Right lobe of liver (tissue), 6 donors: Measurements from ENCODE around the gene ISL1. TPM values are rescaled to one million over a fixed set of nuclear protein-coding genes. Genes with fewer than 3 reads are reported as not detected.

ENCODE experiments used
- ATAC-seq, 4 donors: fragments of 200-7000 bp; cut with Tn5 transposase; one replicate each; pipeline ENCODE4 v1.9.1; 2020; ENCODE audit warnings: mild to moderate bottlenecking in 4 of 4, moderate library complexity in 4 of 4
- DNase-seq, 3 donors: peaks; one replicate each; pipeline ENCODE4 v3.0.0-alpha.2; 2020
- H3K27ac ChIP-seq, 3 donors: fragments of 200-600 bp; one replicate each; pipeline ENCODE4 v1.8.0; 2022
- H3K27me3 ChIP-seq, 2 donors: fragments of 200-600 bp; one replicate each; pipeline ENCODE4 v1.8.0; 2022
- H3K36me3 ChIP-seq, 4 donors: fragments of 200-600 bp; sonication (generic) in 1 of 4; one replicate each; pipeline versions ENCODE4 v1.5.1 to v1.8.0; 2017 to 2022; ENCODE audit warnings: control low read depth in 1 of 4
- H3K4me1 ChIP-seq, 4 donors: fragments of 200-600 bp; sonication (generic) in 1 of 4; one replicate each; pipeline versions ENCODE4 v1.5.1 to v1.8.0; 2017 to 2022; ENCODE audit warnings: control low read depth in 1 of 4
- H3K4me3 ChIP-seq, 3 donors: fragments of 200-600 bp; one replicate each; pipeline ENCODE4 v1.8.0; 2022
- H3K9me3 ChIP-seq, 4 donors: fragments of 200-600 bp; sonication (generic) in 1 of 4; one replicate each; pipeline versions ENCODE4 v1.5.1 to v1.8.0; 2017 to 2022; ENCODE audit warnings: control low read depth in 1 of 4
- POLR2A ChIP-seq: fragments of 450-650 bp; IDR thresholded peaks from one replicate; pipeline ENCODE4 v1.6.1; 2017; ENCODE audit warnings: antibody characterized with exemption, mild to moderate bottlenecking
- WGBS: methylation state at CpG from one replicate; pipeline ENCODE4 v1.1.6; 2018; ENCODE audit warnings: low coverage, low lambda C conversion rate; ENCODE audit not compliant: insufficient coverage; ENCODE audit errors: missing lambda C conversion rate; 5-methylcytosine and 5-hydroxymethylcytosine counted together
- intact Hi-C, 2 donors: fragments of 100-400 bp; cut with DNase I; formaldehyde crosslinking; loops; one replicate each; pipeline versions ENCODE4 v1.11.2 to v1.14.1; 2022
- total RNA-seq, 6 experiments: library from RNA; depleted of rRNA in 2 of 6; stranded (reverse); fragments of >200 nt in 2 of 6; fragmentation: NEBNext Ultra II Directional in 3 of 6; extraction: Animal tissue kit (Norgen Biotek cat#: 25700) in 3 of 6; gene quantifications; one replicate each; pipeline versions ENCODE4 v1.1.0 to v1.2.4, GENCODE V29; 2016 to 2023
- TF ChIP-seq, protein P1 (sequence below), 4 donors: fragments of 200-600 bp in 3 of 4; fragments of 450-650 bp in 1 of 4; IDR thresholded peaks; one replicate each; pipeline versions ENCODE4 v1.5.1 to v1.8.0; 2016 to 2022; ENCODE audit warnings: antibody characterized with exemption in 4 of 4, mild to moderate bottlenecking in 2 of 4
- donor health status: DM: no; HTN: yes; CAD: no.
- donor health status: DM: no; HTN: no; CAD: no.
- donor health status: DM: no; HTN: no; CAD: no.
- donor health status: DM: no; HTN: yes; CAD: no.
- donor health status: DM: no; HTN: yes; CAD: no.

Gene ISL1
- total RNA-seq, 6 experiments from 2014 or later = not detected

DNA sequence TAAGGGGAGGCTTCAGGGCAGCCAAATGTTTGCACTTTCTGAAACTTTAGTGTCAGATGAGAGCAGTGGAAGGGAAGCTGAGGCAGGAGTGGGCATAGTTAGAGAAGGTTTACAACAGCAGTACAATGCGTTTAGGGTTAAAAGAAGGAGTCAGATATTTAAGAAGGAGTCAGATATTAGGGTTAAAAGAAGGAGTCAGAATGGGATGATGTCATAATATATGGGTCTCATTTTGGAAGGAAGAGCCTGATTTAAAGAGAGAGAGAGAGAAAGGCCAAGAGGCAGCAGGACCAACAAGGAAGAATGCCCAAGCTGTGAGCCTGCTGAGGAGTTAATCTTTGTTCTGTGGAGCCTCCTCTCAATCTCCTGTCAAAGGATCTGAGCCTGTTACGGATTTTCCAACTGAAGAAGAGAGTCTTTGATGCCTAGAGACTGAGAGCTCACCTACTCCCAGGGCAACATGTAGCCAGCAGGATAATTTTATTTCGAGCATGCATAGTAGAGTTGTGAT, 9.5 kb downstream of the ISL1 start:
- intact Hi-C loops = no loop called here
- Histone ChIP-seq H3K36me3 (no peaks in the 10 kb centered on the region), H3K9me3 (no peaks in the 10 kb centered on the region), H3K27me3 (peaks cover 0 to 37% of the 10 kb centered on the region in 2 donors), H3K4me3 (no peak overlapping the region), H3K4me1 (no peaks in the 10 kb centered on the region), H3K27ac (no peak overlapping the region)
- DNase-seq (no peak), ATAC-seq (no peak)
- WGBS = 8% methylated on average over 3 of the region's 3 CpGs
- TF ChIP-seq POLR2A = no peak
- TF ChIP-seq, protein P1, sequence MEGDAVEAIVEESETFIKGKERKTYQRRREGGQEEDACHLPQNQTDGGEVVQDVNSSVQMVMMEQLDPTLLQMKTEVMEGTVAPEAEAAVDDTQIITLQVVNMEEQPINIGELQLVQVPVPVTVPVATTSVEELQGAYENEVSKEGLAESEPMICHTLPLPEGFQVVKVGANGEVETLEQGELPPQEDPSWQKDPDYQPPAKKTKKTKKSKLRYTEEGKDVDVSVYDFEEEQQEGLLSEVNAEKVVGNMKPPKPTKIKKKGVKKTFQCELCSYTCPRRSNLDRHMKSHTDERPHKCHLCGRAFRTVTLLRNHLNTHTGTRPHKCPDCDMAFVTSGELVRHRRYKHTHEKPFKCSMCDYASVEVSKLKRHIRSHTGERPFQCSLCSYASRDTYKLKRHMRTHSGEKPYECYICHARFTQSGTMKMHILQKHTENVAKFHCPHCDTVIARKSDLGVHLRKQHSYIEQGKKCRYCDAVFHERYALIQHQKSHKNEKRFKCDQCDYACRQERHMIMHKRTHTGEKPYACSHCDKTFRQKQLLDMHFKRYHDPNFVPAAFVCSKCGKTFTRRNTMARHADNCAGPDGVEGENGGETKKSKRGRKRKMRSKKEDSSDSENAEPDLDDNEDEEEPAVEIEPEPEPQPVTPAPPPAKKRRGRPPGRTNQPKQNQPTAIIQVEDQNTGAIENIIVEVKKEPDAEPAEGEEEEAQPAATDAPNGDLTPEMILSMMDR (IDR thresholded peaks at IDR 0.05) = no peak

DNA sequence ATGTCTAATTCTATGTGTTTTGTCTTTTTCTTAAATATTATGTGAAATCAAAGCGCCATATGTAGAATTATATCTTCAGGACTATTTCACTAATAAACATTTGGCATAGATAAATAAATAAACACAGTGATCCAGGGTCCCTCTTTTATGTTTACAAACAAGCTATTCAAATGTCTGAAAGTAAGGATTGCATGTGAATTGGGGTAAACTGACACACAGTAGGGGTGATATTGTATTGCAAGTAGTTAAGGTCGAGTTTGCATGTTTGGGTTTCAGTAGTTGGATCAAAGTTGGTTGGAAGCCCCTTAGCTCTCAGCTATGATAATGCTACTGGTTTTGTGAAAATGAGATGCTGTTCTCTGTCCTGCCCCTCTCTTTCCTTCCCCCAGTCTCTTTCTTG, 11.4 kb downstream of the ISL1 start:
- no peak for DNase-seq
- no peak for ATAC-seq
- intact Hi-C loops = no loop called here
- Histone ChIP-seq H3K36me3 (no peaks in the 10 kb centered on the region), H3K4me1 (no peaks in the 10 kb centered on the region), H3K27ac (no peak overlapping the region), H3K27me3 (peaks cover 0 to 41% of the 10 kb centered on the region in 2 donors), H3K9me3 (no peaks in the 10 kb centered on the region), H3K4me3 (no peak overlapping the region)
- WGBS = 22% methylated on average over 2 of the region's 2 CpGs
- no peak for TF ChIP-seq POLR2A
- TF ChIP-seq, protein P1 (IDR thresholded peaks at IDR 0.05) = no peak

DNA sequence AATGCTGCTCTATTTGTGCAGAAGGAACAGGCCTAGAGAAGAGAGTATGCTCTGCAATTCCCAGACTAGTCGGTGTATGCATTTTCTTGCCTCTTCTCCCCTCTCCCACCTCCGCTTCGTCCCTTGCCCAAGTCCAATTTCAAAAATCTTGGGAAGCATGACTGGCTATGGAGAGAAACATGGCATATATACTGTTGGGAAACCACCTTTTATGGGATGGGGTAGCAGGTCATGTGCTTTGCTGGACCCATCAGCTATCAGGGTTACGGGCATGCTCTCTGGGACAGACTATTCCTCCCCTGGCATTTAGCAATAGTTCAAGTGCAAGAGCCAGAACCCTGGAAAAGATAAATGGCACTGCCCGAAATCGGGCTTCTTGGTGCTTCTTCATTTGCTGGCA, 12.0 kb downstream of the ISL1 start:
- no peak for DNase-seq
- Histone ChIP-seq H3K4me3 (no peak overlapping the region), H3K4me1 (no peaks in the 10 kb centered on the region), H3K27me3 (peaks cover 0 to 37% of the 10 kb centered on the region in 2 donors), H3K27ac (no peak overlapping the region), H3K9me3 (no peaks in the 10 kb centered on the region), H3K36me3 (no peaks in the 10 kb centered on the region)
- no peak for ATAC-seq
- 21% methylated on average over 6 of the region's 6 CpGs for WGBS
- TF ChIP-seq, protein P1 (IDR thresholded peaks at IDR 0.05) = no peak
- no peak for TF ChIP-seq POLR2A
- intact Hi-C loops = no loop called here

- H3K4me3 ChIP-seq = no peak overlapping the region
- H3K36me3 ChIP-seq = no peaks in the 10 kb centered on the region
- DNase-seq (no peak), ATAC-seq (no peak)
- H3K27me3 ChIP-seq = peaks cover 0 to 33% of the 10 kb centered on the region in 2 donors
- no peak overlapping the region for H3K27ac ChIP-seq
- H3K9me3 ChIP-seq = no peaks in the 10 kb centered on the region
- no peaks in the 10 kb centered on the region for H3K4me1 ChIP-seq
- intact Hi-C loops = no loop called here
- WGBS = 14% methylated on average over 8 of the region's 10 CpGs
- TF ChIP-seq, protein P1 (IDR thresholded peaks at IDR 0.05) = no peak
- TF ChIP-seq POLR2A = no peak
Observed at GRCh38 chr5:51395666-51396356, 12.6 kb downstream of the ISL1 start.
